ENCODE results near the gene NAP1L4. TPM values are rescaled to one million over a fixed set of nuclear protein-coding genes. Genes with fewer than 3 reads are reported as not detected.

Gene NAP1L4
- total and polyA plus RNA-seq, 3 experiments from 2014 or later: 163 to 280 (median 273) TPM

DNA sequence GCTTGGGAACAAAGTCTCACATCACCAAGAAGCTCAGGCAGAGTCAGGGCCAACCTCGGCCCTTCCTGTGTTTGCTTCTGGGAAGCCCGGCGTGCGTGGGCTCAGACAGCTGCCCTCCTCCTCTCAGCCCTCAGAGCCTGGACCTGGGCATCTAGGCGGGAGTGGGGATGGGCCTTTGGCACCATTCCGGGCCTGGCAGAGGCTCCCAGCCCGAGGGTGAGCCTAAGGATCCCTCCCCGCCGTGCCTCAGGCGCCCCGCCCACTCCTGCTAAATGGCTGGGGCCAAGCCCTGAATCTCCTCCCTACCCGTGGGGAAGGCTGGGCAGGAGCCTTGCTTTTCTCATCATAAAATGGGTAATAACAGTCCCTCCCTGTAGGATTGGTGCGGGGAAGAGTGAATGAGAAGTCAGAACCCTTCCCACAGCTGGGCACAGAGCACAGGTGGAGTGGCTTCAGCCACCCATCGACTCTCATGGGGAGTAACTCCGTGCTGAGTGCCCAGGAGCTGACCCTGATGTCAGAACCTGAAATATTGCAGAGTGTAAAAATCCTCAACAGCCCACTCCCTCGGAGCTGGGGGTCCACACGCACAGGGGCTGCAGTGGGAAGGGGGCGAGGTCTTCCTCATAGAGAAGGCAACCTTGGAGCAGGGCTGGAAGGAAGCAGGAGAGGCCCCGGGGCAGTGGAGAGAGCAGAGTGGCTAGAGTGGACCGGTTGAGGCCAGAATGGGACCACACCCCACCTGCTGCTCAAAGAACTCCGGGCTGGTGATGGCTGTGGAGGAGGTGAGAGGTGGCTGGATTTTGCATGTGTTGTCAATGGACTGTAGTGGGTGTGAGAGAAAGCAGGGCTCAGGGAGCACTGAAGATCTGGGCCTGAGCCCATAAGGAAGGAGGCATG lies 87.7 kb downstream of the NAP1L4 start:
- DNase-seq: no peak
- H3K27me3 Mint-ChIP-seq: peaks cover 0 to 1% of the 10 kb centered on the region in 2 donors
- no peaks in the 10 kb centered on the region for H3K27me3 ChIP-seq (ENCODE audit: insufficient read depth, low read length, poor library complexity, severe bottlenecking)
- no peaks in the 10 kb centered on the region for H3K36me3 ChIP-seq (ENCODE audit: insufficient read depth, low read length)
- peaks cover 25% of the 10 kb centered on the region for H3K4me1 ChIP-seq (ENCODE audit: insufficient read depth, low read length)
- H3K27ac Mint-ChIP-seq: no peak overlapping the region
- no peak overlapping the region for H3K27ac ChIP-seq (ENCODE audit: low read depth, low read length)
- peaks cover 23 to 39% (median 26%) of the 10 kb centered on the region in 3 donors for H3K4me1 Mint-ChIP-seq
- CTCF ChIA-PET: interaction anchor here (0.9 to 3.5 kb wide), 7 partner anchors 11 to 371 kb away, joined by 3 to 21 read pairs (median 4); partner anchors contain the start of gene PHLDA2
- H3K4me3 ChIP-seq (ENCODE audit: low read length): no peak overlapping the region
- H3K36me3 Mint-ChIP-seq: peaks cover 7 to 15% (median 14%) of the 10 kb centered on the region in 3 donors
- POLR2A ChIA-PET: no interaction called here
- H3K4me3 Mint-ChIP-seq: peak overlapping the region in 1 of 7 donors; percentile 89
- no peaks in the 10 kb centered on the region for H3K9me3 ChIP-seq (ENCODE audit: low read length)
- no peaks in the 10 kb centered on the region for H3K9me3 Mint-ChIP-seq

DNA sequence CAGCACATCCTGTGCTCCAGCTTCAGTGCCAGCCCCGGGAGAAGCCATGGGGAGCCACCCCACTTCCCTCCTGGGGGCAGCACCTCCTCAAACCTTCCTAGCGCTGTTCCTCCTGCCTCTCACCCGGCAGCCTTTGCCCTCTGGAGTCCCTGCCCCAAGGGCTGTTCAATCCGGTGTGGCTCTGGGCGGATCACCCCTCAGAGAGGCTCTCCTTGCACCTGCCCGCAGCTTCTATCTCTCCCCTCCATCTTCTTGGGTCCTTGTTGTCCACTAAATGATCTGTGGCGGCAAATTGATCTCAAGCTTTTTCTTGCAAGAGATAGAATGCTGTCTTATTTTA lies 88.5 kb downstream of the NAP1L4 start:
- POLR2A ChIA-PET: no interaction called here
- H3K36me3 Mint-ChIP-seq: peaks cover 7 to 15% (median 14%) of the 10 kb centered on the region in 3 donors

DNA sequence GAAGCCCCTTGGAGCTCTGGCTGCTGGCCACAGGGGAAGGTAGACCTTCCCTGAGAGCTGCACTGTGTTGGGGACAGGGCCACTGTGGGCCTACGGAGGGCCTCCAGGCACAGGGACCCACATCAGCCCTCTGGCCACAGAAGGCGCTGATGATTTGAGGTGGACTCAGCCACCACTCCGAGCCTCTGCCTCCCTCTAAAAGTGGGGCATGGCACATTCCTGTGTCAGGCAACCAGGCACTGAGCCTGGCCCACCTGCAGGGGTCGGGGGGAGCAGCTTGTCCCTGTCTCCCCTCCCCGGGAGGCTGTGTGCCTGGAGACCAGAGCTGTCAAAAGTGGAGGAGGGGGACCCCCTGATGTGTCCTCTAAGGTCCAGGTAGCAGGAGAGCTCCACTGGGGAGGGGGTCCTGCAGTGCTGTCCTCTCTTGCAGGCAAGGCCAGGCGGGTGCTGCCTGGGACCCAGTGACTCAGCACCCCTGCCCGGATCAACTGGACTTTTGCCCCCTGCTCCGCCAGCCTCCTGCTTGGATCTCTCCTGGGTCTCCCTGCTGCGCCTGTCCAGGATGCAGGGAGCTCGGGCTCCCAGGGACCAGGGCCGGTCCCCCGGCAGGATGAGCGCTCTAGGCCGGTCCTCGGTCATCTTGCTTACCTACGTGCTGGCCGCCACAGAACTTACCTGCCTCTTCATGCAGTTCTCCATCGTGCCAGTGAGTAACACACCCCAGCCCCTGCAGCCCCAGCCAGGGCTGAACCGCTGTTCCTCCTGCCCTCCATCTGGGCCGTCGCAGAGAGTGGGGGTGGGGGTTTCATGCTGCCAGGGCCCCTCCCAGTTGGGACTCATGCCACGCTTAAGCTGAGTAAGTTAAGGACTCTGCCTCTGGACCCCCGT lies 89.1 kb downstream of the NAP1L4 start:
- Mint-ChIP-seq H3K9me3 (no peaks in the 10 kb centered on the region), H3K27me3 (peaks cover 0 to 1% of the 10 kb centered on the region in 2 donors), H3K27ac (peak overlapping the region in 5 of 8 donors; percentile 32 to 66 (median 46)), H3K4me1 (peaks cover 37 to 53% (median 40%) of the 10 kb centered on the region in 3 donors), H3K36me3 (peaks cover 7 to 15% (median 14%) of the 10 kb centered on the region in 3 donors), H3K4me3 (peak overlapping the region; percentile 68 to 92 (median 80))
- CTCF ChIA-PET: interaction anchor here (0.9 to 3.5 kb wide), 9 partner anchors 10 to 372 kb away, joined by 3 to 21 read pairs (median 5); partner anchors contain the start of gene PHLDA2
- POLR2A ChIA-PET: interaction anchor here (1.2 to 1.7 kb wide), 3 partner anchors 10 to 89 kb away, joined by 3 to 6 read pairs (median 5); partner anchors contain the start of gene NAP1L4
- Histone ChIP-seq H3K4me3 (ENCODE audit: low read length) (peak overlapping the region; percentile 71), H3K36me3 (ENCODE audit: insufficient read depth, low read length) (no peaks in the 10 kb centered on the region), H3K4me1 (ENCODE audit: insufficient read depth, low read length) (peaks cover 38% of the 10 kb centered on the region), H3K27ac (ENCODE audit: low read depth, low read length) (peak overlapping the region; percentile 65), H3K9me3 (ENCODE audit: low read length) (no peaks in the 10 kb centered on the region), H3K27me3 (ENCODE audit: insufficient read depth, low read length, poor library complexity, severe bottlenecking) (no peaks in the 10 kb centered on the region)
- no peak for DNase-seq

More for the DNA sequence above, 88.5 kb downstream of the NAP1L4 start:
- Mint-ChIP-seq H3K4me3 (peak overlapping the region; percentile 38 to 92 (median 80)), H3K4me1 (peaks cover 30 to 47% (median 33%) of the 10 kb centered on the region in 3 donors), H3K27ac (peak overlapping the region in 4 of 8 donors; percentile 8 to 78 (median 45)), H3K9me3 (no peaks in the 10 kb centered on the region), H3K27me3 (peaks cover 0 to 1% of the 10 kb centered on the region in 2 donors)
- Histone ChIP-seq H3K4me3 (ENCODE audit: low read length) (no peak overlapping the region), H3K27me3 (ENCODE audit: insufficient read depth, low read length, poor library complexity, severe bottlenecking) (no peaks in the 10 kb centered on the region), H3K9me3 (ENCODE audit: low read length) (no peaks in the 10 kb centered on the region), H3K4me1 (ENCODE audit: insufficient read depth, low read length) (peaks cover 32% of the 10 kb centered on the region), H3K27ac (ENCODE audit: low read depth, low read length) (no peak overlapping the region), H3K36me3 (ENCODE audit: insufficient read depth, low read length) (no peaks in the 10 kb centered on the region)
- DNase-seq: no peak
- CTCF ChIA-PET: interaction anchor here (1.1 to 3.5 kb wide), 4 partner anchors 10 to 372 kb away, joined by 3 to 21 read pairs (median 10); partner anchors contain the start of gene PHLDA2

DNA sequence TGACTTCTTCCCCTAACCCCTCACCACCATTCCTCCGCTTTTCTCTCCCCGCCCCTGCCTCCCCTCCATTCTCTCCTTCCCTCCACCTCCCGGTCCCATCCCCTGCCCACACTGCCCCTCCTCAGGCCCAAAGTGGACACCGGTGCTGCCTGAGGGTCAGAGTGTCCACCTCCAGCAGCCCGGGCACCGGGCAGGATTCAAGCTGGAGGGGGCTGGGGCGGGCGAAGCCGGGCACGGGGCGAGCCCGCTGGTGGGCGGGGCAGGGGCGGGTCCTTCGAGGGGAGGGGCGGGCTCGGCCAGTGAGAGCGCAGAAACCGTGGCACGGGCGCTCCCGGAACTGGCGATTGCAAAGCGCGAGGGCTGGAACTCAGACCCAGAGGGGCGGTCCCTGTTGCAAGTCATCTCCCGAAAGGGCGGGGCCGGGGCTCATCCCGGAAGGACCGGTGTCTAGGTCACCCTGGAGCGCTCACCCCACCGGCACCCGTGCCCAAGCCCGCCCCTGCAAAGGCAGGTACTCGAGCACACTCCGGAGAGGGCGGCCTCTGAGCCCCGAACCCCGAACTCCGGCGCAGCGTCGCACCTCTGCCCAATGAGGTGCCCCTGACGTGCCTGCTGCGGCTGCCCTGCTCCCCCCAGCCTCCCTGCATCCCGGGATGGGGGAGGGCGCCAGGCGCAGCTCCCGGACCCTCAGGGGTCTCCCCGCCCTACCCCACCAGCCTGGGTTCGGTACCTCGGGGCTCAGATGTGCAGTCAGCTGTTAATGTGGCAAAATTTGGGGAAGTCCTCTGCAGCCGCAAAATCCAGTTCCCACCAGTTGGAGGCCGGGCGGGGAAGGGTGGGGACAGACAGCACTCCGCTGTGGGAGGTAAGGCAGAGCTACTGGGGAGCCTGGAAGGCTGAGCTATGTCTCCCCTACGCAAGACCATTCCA lies 90.0 kb downstream of the NAP1L4 start:
- Mint-ChIP-seq H3K36me3 (peaks cover 7 to 15% (median 14%) of the 10 kb centered on the region in 3 donors), H3K4me1 (peaks cover 41 to 59% (median 44%) of the 10 kb centered on the region in 3 donors), H3K27me3 (peaks cover 0 to 1% of the 10 kb centered on the region in 2 donors), H3K27ac (peak overlapping the region; percentile 36 to 96 (median 69)), H3K4me3 (peak overlapping the region; percentile 71 to 89 (median 78)), H3K9me3 (no peaks in the 10 kb centered on the region)
- Histone ChIP-seq H3K4me3 (ENCODE audit: low read length) (peak overlapping the region; percentile 71), H3K27ac (ENCODE audit: low read depth, low read length) (peak overlapping the region; percentile 65), H3K27me3 (ENCODE audit: insufficient read depth, low read length, poor library complexity, severe bottlenecking) (no peaks in the 10 kb centered on the region), H3K4me1 (ENCODE audit: insufficient read depth, low read length) (peaks cover 43% of the 10 kb centered on the region), H3K36me3 (ENCODE audit: insufficient read depth, low read length) (no peaks in the 10 kb centered on the region), H3K9me3 (ENCODE audit: low read length) (no peaks in the 10 kb centered on the region)
- peak; percentile 80 to 92 (median 91) for DNase-seq
- ChIA-PET POLR2A (interaction anchor here (1.2 to 1.7 kb wide), 3 partner anchors 10 to 90 kb away, joined by 3 to 6 read pairs (median 5); partner anchors contain the start of gene NAP1L4), CTCF (interaction anchor here (0.9 to 3.5 kb wide), 8 partner anchors 9 to 371 kb away, joined by 3 to 21 read pairs (median 4); partner anchors contain the start of gene PHLDA2)

DNA sequence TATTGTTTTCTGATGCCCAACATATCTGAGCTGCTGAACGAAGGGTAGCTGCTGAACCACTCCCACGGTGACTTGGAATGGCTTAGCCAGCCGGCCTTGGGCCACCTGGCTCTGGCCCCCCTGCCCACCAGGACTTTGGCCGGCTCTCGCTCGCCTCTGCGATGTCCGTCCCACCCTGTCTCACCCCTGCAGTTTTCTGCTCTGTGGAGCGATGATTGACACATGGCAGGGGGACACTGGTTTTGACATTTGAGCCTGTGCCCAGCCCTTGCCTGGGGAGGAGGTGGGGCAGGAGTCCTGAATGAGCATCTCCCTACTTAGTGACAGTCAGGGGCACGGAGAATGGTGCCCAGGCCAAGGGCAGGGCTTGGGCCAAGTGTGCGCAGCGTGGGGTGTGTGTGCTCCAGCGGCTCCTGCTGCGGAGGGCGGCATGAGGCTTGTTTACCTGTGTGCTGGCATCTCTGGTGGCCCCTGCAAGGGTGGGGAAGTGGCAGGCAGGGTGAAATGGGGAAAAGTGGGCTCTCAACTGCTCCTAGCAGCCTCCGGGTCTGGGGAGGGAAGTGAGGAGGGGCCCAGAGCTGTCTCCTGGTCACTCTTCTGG lies 90.8 kb downstream of the NAP1L4 start:
- H3K4me1 ChIP-seq (ENCODE audit: insufficient read depth, low read length): peaks cover 43% of the 10 kb centered on the region
- H3K27me3 ChIP-seq (ENCODE audit: insufficient read depth, low read length, poor library complexity, severe bottlenecking): no peaks in the 10 kb centered on the region
- DNase-seq: no peak
- H3K4me3 ChIP-seq (ENCODE audit: low read length): no peak overlapping the region
- H3K27ac ChIP-seq (ENCODE audit: low read depth, low read length): peak overlapping the region; percentile 65
- ChIA-PET POLR2A (interaction anchor here (1.7 kb wide), 1 partner anchor 9 kb away, joined by 6 read pairs; no protein-coding TSS in a partner anchor), CTCF (interaction anchor here (1.7 to 3.5 kb wide), 2 partner anchors 8 to 13 kb away, joined by 10 to 21 read pairs; no protein-coding TSS in a partner anchor)
- peak overlapping the region; percentile 24 to 90 (median 72) for H3K27ac Mint-ChIP-seq
- no peaks in the 10 kb centered on the region for H3K9me3 Mint-ChIP-seq
- no peaks in the 10 kb centered on the region for H3K36me3 ChIP-seq (ENCODE audit: insufficient read depth, low read length)
- H3K4me1 Mint-ChIP-seq: peaks cover 41 to 59% (median 47%) of the 10 kb centered on the region in 3 donors
- peak overlapping the region; percentile 52 to 79 (median 67) for H3K4me3 Mint-ChIP-seq
- H3K36me3 Mint-ChIP-seq: peaks cover 7 to 15% (median 13%) of the 10 kb centered on the region in 3 donors
- H3K27me3 Mint-ChIP-seq: peaks cover 0 to 1% of the 10 kb centered on the region in 2 donors
- no peaks in the 10 kb centered on the region for H3K9me3 ChIP-seq (ENCODE audit: low read length)

DNA sequence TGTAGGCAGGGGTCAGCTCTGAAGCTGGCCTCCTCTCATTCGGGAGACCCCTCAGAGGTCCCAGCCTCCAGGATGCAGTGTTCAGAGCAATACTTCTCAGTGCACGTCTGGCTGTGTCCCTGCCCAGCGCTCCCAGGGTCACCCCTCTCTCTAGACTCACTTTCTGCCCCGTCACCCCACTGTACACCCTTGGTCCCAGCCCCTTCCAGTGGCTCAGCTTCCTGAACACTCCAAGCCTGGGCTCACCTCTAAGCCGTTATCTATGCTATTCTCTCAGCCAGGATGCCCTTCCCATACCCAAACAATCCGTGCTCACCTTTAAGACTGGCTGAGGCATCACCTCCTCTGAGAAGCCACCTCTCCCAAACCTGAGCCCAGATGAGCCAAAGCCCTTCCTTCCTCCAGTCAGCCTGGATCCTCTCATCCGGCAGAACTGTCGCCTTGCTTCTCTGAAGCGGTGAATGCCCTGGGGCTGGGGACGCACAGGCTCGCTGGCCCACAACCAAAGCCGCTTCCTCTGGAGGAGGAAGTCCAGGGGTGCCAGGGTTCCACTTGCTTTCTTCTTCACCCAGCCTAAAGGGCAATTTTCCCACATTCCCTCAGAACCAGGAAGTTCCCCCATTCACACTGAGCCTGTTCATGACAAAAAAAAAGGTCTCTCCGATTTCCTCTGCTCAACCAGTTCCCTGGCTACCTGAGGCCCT lies 92.9 kb downstream of the NAP1L4 start:
- no peaks in the 10 kb centered on the region for H3K9me3 Mint-ChIP-seq
- ChIA-PET CTCF (interaction anchor here (0.8 to 2.1 kb wide), 5 partner anchors 11 to 478 kb away, joined by 3 to 18 read pairs (median 10); partner anchors contain the start of gene PHLDA2), POLR2A (interaction anchor here (0.7 to 1.3 kb wide), 2 partner anchors 31 to 600 kb away, joined by 3 read pairs; no protein-coding TSS in a partner anchor)
- no peak overlapping the region for H3K27ac ChIP-seq (ENCODE audit: low read depth, low read length)
- H3K4me3 ChIP-seq (ENCODE audit: low read length): no peak overlapping the region
- no peaks in the 10 kb centered on the region for H3K27me3 ChIP-seq (ENCODE audit: insufficient read depth, low read length, poor library complexity, severe bottlenecking)
- no peaks in the 10 kb centered on the region for H3K36me3 Mint-ChIP-seq
- peak overlapping the region; percentile 23 to 96 (median 87) for H3K4me3 Mint-ChIP-seq
- no peak for DNase-seq
- H3K9me3 ChIP-seq (ENCODE audit: low read length): no peaks in the 10 kb centered on the region
- H3K4me1 ChIP-seq (ENCODE audit: insufficient read depth, low read length): peaks cover 43% of the 10 kb centered on the region
- H3K4me1 Mint-ChIP-seq: peaks cover 37 to 58% (median 45%) of the 10 kb centered on the region in 3 donors
- no peaks in the 10 kb centered on the region for H3K27me3 Mint-ChIP-seq
- no peaks in the 10 kb centered on the region for H3K36me3 ChIP-seq (ENCODE audit: insufficient read depth, low read length)
- peak overlapping the region; percentile 31 to 99 (median 94) for H3K27ac Mint-ChIP-seq

Data from CD8-positive, alpha-beta memory T cell (primary cell).